Activated gamma-delta T cell (primary cell): ENCODE measurements around the gene HOATZ.

Experiments used
- DNase-seq: peaks from one replicate; lab custom pipeline; 2025; lab: John Stamatoyannopoulos, UW

HOATZ gene

DNA sequence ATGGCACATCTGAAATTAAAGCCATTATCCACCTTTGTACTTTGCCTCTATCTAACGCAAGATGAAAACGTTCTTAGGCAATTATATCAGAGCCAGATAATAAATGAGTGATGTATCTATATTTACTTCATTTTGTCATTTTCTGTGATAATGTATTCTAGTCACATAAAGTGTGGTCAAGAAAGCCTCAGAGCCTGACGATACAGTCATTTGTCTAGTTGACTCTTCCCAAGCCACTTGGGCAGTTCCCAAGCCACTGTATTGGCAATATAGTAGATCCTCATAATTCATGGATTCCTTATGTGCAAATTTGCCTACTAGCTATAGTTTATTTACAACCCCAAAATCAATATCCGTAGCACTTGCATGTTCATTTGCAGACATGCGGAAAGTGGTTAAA, 7.8 kb downstream of the HOATZ start:
- no peak for DNase-seq

DNA sequence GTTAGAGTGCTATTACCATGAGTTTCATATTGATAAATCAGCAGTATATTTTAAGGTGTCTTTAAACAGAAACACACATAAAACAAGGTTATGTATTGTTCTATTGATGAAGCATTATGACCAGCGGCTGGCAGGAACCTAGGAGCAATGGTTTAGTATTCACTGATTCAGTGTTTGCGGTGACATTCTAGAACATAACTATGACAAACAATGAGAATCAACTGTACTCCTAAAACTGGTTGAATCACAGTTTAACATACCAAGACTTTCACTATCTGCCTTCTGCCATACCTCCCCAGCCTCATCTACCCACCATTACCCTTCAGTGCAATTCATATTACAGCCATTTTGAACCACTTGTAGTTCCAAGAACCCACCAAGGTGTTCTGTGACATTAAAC, 8.8 kb downstream of the HOATZ start:
- DNase-seq, result no peak

DNA sequence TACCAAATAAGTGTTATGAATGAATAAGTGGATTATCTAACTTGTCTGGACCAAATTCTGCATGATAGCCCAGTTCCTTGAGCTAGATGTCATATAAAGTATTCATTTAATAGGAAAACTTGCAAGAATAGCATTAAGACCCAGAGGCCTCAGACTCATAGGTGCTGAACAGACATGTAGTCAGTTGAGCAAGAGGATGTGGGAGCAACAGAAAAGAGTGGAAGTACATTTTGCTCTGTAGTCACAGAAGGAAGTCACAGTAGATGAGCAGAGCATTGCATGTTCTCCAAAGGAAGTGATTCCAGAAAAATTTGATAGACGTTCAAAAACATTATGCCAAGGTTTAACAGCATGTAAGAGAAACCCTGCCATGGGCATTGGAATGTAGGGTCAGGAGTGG, 9.5 kb downstream of the HOATZ start:
- DNase-seq, result no peak

DNA sequence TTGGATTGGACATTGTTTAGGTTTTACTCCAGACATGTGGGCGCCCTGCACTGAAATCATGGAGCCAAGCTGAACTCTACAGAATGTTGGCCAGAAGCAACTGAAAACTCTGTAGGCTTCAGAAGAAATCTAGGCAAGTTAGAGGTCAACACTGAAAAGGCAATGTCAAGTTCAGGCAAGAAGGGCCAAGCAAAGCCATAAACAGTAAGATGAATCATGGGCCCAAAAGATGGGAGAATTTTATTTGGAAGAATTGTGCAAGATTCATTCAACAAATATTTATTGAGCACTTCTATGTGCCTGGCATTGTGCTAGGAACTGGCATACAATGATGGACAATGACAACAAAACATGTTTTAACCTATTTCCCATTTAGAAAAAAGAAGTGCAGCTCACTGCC, 10.9 kb downstream of the HOATZ start:
- DNase-seq, result no peak

DNA sequence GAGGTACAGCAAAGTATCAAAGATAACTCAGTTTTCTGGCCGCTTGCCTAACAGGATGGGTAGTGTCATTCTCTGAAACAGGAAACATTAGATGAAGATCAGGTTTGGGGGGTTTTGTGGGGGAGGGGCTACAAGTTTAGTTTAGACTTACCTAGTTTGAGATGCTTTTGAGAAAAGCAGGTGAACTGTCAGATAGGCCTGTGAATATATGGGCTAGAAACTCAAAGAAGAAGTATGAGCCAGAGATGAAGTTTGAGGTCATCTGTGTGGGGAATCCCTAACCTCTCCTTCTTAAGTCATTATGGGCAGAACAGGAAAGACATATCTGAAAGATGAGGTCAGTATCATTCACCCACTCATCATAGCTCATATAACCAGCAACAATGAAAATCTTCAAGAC, 11.9 kb downstream of the HOATZ start:
- no peak for DNase-seq

DNA sequence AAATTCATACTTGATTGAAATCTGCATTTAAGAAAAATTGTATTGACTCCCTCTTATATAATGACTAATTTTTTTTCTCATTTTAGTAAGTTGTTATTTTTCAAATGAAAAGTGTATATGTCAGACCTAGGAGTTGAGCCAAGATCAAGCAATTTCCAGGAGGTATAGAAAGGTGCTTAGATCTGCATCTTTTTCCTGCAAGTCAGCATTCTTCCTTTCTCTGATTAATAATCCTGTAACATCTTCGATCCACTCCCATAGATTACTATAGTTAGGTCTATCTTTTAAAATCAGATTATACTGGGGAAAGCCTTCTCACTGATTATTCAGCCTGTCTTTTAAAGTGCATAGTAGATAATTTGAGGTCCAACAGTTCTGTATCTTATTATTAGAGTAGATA, 12.7 kb downstream of the HOATZ start:
- no peak for DNase-seq

DNA sequence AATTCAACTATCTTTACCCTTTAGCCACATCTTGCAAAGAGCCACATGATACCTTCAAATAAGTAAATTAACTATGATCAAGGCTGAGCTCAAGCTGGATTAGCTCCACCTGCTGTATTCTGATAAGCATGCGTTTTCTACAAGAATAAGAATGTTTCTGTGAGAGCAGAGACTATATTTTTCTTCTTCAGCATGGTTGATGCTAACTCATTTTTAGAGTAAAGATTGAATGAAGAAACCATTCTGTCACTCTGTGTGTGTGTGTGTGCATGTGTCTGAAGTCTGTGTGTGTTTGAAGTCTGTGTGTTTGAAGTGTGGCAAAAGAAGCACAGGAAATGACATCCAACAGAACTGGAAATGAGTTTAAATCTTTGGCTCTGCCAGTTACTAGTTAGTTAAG, 14.0 kb downstream of the HOATZ start:
- DNase-seq, result no peak

DNA sequence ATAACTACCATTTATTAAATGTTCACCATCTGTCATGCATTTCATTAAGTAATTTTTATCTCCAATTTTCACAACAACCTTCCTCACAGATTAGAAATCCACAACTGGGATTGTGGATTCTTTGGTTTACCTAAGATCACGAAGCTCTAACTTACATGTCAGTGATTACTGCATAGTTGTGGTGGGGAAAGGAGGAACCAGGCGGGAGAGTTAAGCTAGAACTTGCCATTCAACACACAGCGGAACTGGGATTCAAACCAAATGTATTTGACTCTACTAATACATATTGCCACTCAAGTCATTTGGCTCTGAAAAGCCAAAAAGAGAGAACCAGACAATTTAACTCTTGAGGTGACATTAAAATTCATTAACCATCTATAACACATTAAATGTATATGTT, 15.5 kb downstream of the HOATZ start:
- DNase-seq, result no peak

DNA sequence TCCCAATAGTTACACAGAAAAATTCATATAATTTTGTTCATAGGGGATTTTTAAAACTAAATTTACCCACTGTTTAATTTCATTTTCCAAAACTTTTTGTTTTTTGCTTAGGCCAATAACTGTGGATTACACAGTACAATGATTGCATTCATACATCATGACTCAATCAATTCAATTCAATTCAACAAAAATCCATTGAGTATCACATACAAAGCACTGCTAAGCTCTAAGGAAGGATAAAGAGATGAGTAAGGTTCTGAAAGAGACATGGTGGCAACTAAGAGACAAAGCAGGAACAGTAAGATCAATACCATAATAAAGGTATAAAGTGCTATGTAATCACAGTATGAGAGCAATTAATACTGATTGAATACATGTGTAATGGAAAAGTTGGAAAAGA, 16.6 kb downstream of the HOATZ start:
- DNase-seq, result no peak

DNA sequence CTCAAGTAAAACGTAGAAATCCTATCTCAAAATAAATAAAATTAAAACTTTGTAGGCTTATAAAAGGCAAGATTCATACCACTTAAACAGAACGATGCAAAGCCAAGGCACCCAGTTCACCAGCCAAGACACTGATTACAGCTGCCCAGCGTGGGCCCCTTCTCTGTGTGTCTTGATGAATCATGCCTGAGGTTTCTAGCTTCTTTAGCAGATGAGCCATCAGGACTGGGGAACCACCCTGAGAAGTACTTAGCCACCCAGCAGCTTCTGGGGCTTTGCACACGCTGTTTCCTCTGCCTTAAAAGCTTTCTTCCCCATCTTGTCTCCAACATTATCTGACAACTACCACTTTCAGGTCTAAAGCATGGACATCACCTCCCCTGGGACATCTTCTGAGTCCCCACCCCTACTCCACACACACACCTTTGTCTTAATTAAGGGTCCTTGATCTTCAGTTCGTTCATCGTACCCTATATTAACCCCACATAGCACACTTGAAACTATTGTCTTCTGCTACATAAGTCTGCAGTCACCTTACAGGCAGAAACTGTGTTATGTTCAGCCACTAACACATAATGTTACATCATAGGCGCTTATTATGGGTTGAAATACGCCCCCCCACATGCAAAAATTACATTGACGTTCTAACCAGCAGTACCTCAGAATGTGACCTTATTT, 17.2 kb downstream of the HOATZ start:
- DNase-seq, result no peak

DNA sequence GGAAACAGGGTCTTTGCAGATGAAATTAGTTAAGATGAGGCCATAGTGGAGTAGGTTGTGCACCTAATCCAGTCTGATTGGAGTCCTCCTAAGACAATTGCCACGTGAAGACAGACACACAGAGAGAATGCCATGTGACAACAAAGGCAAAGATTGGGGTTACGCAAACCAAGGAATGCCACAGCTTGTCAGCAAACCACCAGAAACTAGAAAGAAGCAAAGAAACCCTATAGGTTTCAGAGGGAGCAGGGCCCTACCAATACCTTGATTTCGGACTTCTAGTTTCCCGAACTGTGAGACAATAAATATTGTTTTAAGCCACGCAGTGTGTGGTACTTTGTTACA, 17.8 kb downstream of the HOATZ start:
- DNase-seq, result no peak

DNA sequence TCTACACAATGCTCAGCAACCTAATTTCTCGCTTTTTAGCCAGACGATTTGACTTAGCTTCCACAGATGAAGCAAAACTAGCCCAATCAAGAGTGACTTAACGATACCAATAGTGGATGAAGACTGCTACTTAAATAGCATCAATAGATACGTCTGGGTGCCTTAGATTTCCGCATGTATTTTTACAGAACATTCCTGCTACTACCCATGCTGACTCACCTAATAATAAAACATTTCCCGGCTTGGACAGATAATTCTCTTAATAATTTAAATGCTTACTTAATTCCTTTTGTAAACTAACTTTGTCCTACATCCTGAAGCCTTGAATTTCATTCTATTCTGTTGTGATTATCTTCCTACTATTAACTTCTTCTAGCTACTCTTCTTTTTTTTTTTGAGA, 20.7 kb downstream of the HOATZ start:
- DNase-seq, result no peak

DNA sequence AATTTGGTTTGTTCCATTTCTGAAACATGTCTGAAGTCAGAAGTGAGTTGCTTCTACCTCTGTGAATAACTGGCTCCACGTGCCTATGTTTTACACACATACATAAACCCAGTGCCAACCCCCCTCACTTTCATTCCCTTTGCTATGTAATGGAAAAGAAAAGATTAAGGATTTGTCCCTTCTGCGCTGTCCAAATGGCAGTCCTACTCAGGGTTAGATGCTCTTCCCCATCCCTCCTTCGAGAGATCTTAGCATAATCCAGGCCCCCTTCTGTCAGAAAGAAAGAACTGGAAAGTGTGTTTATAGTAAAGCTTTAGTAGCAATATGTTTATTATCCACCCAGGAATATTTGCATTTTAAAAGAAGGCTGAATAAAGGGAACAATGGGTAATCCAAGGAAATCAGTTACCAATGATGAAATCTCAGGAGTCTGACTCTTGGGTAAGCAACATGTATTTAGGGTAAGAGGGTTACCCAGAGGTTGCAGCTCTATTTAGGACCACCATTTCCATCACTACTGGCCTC, 22.8 kb downstream of the HOATZ start:
- no peak for DNase-seq

DNA sequence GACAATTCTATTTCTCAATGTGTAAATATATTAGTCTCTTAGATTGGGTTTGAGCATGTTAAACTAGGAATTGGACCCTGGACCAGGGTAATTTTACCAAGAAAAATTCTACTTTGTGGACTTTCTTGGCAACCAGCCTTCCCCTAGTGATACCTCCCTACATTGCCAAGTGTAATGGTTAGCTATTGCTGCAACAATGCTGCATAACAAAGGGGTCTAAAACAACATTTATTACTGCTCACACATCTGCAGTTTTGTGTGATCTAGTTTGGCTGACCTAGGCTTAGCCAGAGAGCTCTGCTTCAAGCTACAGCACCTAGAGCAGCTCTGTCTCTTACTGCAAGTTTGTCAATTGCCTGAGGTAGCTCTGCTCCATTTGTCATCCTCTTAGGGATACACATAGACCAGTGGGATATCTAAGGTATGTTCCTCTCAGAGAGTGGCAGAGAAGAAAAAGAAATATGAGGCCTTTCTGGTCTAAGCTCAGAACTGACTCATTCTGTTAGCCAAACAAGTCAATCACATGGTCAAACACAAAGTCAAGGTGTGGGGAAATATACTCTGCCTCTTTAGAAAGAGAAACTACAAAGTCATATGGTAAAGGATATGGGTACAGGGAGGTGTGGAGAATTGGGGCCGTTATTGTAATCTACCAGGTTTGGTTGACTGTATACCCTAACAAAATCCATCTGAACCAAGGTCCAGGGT, 24.0 kb downstream of the HOATZ start:
- DNase-seq, result no peak

DNA sequence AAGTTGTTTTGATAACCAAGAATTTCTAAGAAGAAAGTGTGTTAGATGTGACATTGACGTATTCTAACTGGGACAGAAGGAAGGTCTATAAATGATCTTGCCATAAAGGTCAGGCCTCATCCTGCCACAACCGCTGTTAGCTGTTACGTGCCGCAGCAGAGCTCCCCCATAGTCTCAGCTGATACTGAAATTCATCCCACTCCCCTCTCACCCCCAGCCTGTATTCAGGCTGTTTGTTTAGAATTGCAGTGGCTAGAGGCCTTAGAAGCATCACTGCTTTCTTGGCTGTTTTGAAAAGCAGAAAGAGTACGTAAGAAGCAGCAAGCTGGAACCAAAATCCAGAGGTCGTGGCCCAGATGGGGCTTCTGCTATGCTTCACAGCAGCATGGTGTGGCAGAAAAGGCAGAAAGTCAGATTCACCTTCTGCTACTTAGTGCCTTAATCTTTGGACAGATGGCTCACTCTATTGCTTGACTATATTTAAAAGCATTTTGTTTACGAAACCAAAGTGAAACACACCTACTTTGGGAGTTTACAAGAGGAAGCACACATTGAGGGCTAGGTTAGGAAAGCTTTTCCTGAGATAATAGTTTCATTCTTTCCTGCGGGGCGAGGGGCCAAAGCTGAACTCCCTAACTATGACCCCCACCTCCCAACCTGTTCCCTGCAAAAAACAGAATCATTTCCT, 25.0 kb downstream of the HOATZ start:
- no peak for DNase-seq

DNA sequence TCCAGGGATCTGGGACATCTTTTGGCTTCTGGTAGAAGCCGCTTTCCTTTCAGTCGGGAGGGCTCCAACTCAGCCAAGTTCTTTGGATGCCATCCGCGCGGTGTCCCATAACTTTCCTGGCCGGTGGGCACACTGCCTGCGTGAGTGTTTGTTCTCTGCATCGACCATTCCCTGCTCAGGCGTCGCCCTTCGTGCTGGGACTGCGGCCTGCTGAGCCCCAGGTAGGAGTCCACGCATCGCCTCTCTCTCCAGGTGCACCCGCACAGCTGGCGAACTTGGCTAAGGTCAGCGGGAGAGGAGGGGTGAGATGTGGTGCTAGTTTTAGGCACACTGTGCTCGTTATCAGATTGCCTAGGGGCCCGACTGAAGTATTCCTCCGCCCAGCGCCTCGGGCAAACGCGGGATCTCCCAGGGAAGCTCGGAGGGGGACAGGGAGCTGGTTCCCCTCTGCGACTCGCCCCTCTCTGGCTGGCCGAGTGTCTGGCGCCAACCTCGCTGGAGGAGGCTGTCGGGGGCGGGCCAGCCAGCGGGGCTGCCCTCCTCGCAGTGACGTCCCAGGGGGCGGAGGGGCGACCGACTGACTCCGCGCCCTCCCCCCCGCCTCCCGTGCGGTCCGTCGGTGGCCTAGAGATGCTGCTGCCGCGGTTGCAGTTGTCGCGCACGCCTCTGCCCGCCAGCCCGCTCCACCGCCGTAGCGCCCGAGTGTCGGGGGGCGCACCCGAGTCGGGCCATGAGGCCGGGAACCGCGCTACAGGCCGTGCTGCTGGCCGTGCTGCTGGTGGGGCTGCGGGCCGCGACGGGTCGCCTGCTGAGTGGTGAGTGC, 25.7 kb downstream of the HOATZ start, which contains the start of gene LAYN:
TSS of gene LAYN (plus strand) at position 607 of the 823 bp plus-strand sequence. CDS start at position 731, 124 bp downstream.
- peak; percentile 19 for DNase-seq

DNA sequence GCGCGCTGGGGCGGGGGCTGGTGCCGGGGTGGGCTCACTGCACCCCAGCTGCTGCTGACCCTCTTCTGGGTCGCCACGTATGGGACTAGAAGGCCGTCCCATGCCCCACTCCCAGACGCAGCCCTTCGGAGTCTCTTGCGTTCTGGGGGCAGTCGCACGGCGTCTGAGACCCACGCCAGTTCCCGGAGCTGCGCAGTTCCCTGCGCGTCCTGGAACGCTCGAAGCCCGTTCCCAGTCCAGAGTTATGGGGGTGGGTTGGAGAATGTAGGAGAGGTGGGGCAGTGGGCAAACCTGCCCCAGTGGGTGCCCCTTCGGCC, 26.3 kb downstream of the HOATZ start:
- DNase-seq, result no peak

DNA sequence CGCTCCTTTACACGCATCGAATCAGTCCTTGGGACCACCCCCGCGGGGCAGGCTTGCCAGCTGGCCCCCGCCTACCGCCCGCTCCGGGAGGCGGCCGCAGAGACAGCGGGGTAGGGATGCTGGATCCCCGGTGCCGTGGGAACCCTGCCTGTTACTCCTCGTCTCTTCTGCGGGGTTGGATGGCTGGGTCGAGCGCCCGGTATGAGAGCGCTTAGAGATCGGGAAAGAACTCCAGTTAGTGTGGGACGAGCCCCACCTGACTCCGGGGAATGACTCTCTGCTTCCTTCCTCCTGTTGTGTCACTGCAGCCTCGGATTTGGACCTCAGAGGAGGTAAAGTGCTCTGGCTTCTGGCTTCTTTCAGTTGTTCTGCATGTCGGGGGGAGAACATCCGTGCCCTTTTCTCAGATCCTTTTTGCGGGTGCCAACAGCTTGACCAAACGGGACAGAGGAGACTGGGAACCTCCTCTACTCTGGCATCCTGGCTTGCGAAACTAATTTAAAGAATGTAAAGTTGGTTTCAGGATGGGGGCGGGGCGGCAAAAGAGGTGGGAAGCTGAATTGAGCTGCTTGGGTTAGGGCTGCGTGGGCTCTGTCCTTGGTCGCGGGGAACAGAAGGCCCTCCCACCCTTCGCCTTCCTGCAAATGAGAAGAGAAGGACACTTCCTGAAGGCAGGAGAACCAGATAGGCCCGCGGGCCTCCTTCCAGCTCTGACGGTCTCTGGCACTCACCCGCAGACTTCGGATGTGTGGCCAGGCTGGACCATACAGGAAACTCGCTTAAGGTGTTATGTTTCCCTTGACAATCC, 26.9 kb downstream of the HOATZ start:
- DNase-seq, result no peak

DNA sequence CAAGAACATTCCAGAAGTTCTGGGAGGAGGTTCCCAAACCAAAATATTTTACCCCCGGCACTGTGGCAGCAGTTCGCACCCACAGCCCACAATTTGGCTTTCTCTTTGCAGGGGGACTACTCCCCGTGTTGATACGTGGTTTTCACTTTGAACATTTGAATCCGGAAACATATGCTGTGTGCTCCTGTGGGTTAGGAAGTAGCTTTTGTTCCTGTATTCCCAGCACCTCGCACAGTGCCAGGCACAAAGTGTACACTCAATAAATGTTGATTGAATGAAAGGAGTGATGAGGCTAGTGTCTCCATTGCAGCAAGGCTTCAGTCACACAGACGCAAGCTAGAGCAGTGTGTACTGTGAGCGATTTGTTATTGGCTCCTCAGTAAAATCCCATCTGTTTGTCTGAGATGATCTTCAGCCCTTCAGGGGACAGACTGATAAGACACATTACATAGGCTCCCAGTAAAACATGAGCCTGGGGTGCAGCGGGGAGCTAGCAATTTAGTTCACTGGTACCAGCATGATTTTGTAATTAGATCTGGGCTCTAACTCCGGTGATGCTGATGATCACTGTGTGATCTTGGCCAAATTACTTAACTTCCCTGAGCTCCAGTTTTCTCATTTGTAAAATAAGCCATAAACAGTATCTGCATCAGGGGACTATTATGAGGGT, 28.2 kb downstream of the HOATZ start:
- DNase-seq, result no peak

DNA sequence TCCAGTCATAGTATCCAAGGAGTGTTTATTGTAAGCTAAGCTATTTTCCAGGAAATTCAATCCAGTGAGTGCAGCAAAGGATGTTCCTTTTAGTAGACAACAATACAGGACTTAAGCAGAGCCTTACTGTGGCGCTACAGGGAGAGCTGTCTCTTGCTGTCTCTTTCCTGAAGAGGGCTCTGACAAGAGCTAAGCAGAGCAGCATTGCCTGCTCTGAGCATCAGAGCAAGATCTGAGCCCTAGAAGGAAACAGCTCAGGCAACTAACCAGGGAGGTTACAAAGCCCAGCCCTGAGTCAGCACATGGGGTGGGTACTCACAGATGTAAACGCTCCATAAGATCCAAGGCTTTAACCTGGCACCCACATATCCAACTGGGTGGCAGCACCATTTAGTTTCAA, 33.9 kb downstream of the HOATZ start:
- DNase-seq, result no peak
